ENCODE results near the gene CHP1.
"Not testable (repeated sequence)": the region's sequence is repeated elsewhere in the genome, so short reads cannot be mapped to it uniquely, and the experiment has no call there.

Gene CHP1

DNA sequence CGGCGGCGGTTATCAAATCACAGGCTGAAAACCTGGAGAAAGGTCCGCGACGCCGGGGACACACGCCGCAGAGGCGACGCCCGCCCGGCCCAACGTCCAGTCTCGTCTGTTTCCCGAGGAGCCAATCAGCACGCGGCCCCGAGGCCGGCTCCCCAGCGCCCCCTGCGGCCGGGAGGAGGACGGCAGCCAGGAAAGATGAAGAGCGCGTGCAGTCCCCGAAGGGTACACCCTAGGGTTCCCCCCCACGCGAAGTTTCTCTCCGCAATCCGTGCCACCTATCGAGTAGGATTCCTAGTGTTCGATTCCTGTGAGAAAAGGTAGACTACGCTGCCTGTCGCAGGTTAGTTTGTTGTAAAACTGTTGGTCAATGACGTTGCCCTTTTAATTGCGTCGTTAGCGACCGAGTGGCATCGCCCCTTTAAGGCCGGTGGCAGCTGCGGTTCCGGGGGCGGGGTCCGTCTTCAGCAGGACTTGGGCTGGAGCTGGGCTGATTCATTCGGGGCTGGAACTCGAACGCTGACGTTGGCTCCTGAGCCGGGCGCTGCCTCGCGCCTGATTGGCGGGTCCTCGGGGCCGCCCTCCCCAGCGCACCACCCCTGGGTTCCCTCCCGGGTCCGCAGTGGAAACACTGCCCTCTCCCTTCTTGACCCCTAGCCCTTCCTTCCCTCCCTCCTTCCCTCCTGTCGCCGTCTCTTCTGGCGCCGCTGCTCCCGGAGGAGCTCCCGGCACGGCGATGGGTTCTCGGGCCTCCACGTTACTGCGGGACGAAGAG lies at the start of gene CHP1, which contains the start of gene EXD1:
Gene CHP1 (plus strand): TSS at position 619 of the 772 bp plus-strand sequence. CDS start 115 bp downstream, at position 734.
Gene EXD1 (minus strand): TSS at position 108 of the 772 bp plus-strand sequence. CDS start 4,182 bp downstream, outside the sequence.
- DNase-seq (ENCODE audit: low read depth), result peak; percentile 95

DNA sequence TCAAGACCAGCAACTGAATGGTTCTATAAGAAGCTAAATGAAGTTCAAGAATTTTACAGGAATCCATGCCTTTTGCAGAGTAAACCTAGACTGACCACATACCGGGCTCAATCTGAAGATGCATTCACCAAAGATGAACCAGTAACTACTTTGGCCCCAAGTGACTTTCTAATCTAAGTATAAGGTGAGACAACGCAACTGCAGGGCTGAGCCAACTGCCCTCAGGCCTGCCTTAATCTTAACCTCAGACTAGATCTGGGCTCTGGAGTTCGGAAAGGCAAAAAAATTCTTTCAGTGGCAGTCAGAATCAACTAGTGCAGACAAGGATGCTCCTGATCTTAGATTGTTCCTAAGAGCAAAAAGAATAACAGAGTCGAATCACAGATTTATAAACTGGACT lies 48.8 kb upstream of the CHP1 start:
- no peak for DNase-seq (ENCODE audit: low read depth)

DNA sequence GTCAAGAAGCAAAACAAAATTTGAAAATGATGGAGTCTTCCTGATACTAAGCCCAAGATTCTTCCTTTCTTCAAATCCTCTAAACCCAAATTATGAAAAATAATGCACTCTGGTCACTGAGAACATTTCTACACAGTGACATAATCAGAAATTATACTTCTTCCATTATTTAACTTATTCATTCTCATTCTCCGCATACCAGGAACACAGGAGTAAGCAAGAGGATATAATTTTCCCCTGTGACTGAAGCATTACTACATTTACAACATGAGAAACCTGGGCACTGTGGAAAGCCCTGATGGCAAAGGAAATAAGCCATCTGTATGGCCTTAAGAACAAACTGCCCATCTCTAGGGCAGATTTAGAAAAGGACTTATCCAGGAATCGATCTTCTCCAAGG lies 47.5 kb upstream of the CHP1 start:
- DNase-seq (ENCODE audit: low read depth), result no peak

DNA sequence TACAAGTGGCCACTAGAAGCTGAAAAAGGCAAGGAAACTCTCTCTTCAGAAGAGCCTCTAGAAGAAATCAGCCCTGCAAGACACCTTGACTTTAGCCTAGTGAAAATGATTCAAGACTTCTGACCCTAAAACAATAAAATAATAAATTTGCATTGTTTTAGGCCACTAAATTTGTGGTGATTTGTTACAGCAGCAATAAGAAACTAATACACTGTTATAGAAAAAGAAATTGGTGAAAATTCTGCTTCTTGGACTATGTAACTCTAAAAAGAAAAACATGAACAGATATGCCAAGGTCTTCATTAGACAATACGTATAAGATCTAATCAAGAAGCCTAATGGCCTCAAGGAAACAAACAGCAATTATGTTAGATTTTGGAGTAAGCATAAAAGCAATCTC lies 36.6 kb upstream of the CHP1 start:
- DNase-seq (ENCODE audit: low read depth), result no peak

DNA sequence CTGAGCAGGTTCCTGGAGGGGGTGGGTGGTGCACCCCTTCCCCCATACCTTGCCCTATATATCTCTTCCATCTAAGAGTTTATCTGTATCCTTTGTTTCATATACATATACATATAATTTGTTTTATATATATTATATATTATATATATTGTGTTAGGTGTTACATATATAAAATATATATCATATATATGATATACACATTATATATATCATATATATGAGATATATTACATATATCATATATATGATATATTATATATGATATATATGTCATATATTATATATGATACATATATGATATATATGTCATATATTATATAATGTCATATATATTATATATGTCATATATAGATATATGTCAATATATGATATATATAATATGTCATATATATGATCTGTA lies 31.6 kb upstream of the CHP1 start:
- no peak for DNase-seq (ENCODE audit: low read depth)

DNA sequence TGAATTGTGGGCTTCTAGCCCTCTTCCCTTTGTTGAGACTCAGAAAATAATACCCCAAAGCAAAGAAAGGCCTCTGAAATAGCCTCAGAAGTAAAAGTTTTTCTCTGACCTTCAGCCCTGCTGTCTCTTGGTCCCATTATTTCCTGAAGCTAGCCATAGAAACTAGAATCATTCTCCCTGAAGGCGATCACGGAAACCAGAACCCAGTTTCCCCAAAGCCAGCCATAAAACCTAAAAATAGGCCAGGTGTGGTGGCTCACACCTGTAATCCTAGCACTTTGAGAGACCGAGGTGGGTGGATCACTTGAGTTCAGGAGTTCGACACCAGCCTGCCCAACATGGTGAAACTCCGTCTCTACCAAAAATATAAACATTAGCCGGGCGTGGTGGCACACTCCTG lies 27.7 kb upstream of the CHP1 start:
- no peak for DNase-seq (ENCODE audit: low read depth)

DNA sequence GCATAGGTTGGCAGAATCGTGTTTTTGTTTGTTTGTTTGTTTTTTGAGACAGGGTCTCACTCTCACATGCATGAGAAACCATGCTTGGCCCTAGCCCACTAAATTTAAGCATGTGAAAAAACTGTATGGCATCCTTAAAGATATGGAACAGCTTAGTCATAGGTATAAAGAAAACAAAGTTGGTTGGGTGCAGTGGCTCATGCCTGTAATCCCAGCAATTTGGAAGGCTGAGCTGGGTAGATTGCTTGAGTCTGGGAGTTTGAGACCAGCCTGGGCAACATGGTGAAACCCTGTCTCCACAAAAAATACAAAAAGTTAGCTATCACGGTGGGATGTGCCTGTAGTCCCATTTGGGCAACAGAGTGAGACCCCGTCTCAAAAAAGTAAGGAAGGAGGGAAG lies 25.8 kb upstream of the CHP1 start:
- DNase-seq (ENCODE audit: low read depth), result no peak

DNA sequence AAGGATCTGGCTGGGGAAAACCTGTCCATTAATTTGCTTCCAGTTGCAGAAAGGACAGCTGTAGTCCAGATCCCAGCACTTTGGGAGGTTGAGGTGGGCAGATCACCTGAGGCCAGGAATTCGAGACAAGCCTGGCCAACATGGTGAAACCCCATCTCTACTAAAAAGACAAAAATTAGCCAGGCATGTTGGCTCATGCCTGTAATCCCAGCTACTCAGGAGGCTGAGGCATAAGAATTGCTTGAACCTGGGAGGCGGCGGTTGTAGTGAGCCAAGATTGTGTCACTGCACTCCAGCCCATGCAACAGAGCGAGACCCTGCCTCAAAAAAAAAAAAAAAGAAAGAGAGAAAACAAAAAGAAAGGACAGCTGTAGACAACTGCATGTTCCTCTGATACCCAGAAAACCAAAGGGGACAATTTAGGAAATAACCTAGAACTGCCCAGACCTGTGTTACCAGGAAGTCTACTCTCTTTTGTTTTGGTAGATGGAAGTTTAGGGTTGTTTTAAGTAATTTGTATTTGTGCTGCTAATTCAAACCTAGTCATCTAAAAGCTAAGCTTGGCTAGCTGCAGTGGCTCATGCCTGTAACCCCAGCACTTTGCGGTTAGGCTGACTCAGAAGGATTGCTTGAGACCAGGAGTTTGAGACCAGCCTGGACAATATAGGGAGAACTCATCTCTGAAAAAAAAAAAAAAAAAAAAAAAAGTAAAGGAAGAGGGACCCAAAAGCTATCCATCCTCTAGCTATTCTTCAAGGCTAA lies 23.2 kb upstream of the CHP1 start:
- no peak for DNase-seq (ENCODE audit: low read depth)

DNA sequence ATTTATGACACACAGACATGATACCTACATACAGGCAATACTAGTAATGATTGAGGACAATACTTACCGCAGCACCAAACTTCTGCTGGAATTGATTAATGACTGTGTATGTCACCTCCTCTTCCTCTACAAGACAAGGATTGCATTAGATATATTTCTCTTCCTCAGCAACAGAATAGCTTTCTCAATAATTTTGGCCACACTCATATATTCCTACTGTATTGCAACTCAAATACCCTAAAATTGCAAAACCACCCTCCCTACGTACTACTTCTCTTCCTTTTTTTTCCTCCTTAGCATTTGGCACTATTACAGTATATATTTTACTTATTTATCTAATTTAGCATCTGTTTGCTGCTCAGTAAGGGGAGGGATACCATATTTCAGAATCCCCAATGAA lies 15.4 kb upstream of the CHP1 start:
- DNase-seq (ENCODE audit: low read depth), result no peak

DNA sequence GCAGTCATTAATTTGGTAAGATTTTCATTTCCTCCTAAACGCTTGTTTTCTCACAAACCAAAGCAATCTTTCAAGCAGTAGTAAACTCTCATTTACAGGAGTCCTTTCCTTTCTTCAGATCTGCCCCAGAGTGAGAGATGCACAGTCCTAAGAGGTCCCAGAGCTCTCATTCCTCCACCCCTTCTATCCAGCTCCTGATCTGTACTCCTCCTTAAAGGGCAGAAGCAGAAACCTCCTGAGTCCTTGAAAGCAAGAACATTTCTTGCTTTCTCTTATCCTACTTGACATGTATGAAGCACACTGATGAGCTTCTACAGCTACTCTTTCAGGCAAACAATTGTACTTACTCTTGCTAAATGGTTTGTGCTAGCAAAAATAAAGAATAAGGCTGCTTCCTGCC lies 12.2 kb upstream of the CHP1 start:
- no peak for DNase-seq (ENCODE audit: low read depth)

DNA sequence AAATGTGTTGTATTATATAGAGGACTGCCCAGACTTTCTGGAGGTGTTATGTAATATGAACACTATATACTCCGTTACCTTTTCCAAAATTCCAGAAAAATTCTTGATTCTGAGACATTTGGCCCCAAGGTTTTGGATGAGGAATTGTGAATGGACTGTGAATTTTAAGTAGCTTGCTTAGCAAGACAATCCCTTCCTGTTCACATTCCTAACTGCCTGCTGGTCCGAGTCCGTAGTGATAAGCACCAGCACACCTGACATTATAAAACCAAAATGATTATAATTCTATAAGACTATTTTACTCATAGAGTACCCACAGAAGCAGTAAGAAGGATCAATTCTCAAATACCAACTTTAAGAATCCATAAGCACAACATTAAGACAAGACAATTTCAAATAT lies 11.7 kb upstream of the CHP1 start:
- DNase-seq (ENCODE audit: low read depth), result no peak

DNA sequence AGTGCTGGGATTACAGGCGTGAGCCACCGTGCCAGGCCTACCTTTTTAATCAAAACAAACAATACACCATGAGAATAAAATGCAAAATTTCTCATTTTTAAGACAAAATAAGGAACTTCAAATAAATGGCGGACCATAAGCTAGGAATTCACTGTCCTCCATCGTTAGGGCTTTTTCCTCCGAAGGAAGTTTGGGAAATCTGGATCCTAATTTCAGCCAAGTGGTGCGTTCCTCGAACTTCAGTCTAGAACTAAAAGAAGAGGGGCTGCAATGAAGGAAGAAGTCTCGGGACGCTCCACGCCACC lies 771 bp upstream of the CHP1 start:
- no peak for DNase-seq (ENCODE audit: low read depth)

DNA sequence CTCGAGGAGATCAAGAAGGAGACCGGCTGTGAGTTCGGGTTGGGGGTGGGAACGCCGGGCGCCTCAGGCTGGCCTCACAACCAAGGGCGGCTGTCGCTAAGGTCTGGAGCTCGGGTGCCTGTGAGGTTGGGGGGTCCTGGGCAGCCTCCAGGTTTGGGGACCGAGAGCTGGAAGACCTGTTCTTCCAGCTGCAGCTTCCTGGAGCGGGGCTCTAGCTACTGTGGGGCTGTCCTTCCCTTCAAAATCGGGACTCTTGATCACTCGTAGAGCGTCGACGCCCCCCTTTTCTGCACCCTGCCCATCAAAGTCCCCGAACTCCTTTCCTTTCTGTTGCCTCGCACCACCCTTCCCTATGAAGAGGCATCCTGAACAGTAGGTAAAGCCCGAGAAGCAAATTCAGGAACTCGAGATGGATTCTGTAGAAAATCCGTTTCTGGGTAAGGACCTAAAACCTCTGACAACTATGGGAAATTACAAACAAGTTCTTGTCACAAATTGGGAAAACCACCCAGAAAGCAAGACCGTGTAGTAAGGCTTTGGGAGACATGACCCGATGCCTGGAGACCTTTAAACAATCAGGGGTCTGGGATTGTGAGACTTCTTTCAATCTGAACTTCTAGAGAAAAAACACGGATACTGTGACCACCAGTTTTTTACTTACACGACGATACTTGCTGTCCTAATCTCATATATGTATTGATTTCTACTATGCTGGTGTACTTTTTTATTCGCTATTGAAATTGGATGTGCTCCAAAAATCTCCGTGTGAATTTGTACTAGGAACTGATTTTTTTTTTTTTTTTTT lies 556 bp downstream of the CHP1 start:
- DNase-seq (ENCODE audit: low read depth), result no peak

DNA sequence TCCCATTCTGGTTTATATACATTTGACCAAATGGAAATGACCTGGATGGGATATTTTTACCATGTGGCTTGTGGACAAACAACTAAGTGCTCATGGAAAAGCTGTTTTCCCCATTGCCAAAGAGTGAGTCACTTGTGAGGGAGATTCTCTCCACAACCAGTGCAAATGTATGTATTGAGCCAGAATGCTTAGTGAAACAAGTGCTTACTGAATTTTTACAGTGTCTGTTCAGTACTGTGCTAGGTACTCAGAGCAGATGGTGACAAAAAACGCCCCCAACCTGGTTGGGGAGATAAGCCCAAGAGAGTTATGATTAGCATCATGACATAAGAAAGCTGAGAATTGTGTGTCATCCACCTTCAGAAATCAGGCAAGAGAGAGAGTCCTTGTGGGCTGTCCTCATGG lies 2.3 kb downstream of the CHP1 start:
- DNase-seq (ENCODE audit: low read depth), result no peak

DNA sequence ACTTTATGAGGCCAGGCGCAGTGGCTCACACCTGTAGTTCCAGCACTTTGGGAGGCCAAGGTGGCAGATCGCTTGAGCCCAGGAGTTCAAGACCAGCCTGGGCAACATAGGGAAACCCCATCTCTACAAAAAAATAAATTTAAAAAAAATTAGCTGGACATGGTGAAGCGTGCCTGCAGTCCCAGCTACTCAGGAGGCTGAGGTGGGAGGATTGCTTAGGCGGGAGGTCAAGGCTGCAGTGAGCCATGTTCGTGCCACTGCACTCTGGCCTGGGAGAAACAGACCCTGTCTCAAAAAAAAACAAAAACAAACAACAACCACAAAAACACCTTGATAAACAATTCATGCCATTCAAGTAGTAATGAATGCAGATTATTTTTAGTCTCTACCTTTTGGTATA lies 4.2 kb downstream of the CHP1 start:
- not testable (repeated sequence) for DNase-seq (ENCODE audit: low read depth)

DNA sequence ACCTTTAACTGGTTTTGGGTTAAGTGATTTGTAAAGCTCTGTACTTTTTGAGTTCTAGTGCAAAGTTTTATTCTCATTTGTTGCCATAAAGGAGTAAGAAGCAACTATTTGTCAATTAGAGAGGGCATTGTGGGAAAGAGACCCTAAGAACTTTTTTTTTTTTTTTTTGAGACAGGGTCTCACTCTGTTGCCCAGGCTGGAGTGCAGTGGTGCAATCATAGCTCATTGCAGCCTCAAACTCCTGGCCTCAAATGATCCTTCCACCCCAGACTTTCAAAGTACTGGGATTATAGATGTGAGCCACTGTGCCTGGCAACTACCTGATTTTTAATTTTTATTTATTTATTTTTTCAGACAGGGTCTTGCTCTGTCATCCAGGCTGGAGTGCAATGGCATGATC lies 4.9 kb downstream of the CHP1 start:
- DNase-seq (ENCODE audit: low read depth), result no peak

DNA sequence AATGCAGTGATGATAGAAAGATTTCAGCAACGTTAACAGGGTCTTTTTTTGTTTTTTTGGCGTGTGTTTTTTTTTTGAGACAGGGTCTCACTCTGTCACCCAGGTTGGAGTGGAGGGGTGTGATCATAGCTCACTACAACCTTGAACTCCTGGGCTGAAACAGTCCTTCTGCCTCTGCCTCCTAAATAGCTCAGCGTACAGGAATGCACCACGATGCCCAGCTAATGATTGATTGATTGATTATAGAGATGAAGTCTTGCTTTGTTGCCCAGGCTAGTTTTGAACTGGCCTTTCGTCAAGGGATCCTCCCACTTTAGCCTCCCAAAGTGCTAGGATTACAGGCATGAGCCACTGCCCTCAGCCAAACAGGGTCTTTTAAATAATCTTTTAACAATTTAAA lies 7.0 kb downstream of the CHP1 start:
- DNase-seq (ENCODE audit: low read depth), result no peak

DNA sequence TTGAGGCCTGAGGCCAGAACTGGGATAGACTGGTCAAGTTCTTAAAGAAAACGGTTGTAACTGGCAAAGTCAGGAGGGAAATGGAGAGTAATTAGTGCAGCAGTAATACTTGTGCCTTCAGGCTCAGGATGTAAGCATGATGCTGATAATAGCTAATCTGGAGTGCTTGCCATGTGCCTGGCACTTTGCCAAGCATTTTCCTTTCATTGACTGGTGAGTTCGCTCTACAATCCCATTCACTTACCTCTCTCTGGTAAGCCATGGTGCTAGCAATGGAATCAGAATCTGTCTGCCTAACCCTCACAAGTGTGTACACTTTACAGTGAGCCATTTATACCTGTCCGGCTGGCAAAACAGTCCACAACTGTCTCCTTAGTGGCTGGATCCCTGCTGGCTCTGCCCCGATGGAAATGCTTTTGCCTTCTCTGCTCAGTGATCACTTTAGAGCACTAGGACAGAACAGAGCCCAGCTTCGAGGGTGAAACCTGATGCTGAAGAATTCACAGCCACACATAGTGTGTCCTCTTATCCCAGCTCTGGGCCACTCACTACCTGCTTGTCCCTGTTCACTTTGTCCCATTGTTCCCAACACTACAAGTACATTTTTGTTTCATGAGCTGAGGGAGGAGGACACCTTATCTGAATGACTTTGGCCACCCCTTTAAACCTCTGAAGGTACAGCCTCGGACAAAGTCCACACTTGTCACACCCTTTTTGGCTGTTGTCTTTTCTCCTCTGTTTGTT lies 10.3 kb downstream of the CHP1 start:
- no peak for DNase-seq (ENCODE audit: low read depth)

DNA sequence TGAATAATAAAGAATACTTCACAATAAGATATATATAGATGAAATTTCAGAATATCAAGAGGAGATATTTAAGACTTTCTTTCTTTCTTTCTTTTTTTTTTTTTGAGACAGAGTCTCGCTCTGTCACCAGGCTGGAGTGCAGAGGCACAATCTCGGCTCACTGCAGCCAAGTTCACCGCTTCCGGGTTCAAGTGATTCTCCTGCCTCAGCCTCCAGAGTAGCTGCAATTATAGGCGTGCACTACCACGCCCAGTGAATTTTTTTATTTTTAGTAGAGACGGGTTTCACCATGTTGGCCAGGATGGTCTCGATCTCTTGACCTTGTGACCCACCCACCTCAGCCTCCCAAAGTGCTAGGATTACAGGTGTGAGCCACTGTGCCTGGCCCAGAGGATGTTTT lies 19.7 kb downstream of the CHP1 start:
- not testable (repeated sequence) for DNase-seq (ENCODE audit: low read depth)

DNA sequence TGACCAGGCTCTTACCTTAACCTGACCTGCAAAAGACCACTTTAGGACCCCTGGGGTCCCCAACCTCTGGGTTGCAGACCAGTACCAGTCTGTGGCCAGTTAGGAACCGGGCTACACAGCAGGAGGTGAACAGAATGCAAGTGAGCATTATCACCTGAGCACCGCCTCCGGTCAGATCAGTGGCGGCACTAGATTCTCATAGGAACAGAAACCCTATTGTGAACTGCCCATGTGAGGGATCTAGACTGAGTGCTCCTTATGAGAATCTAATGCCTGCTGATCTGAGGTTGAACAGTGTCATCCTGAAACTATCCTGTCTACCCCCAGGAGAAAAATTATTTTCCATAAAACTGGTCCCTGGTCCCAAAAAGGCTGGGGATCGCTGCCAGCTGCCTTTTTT lies 20.3 kb downstream of the CHP1 start:
- no peak for DNase-seq (ENCODE audit: low read depth)

DNA sequence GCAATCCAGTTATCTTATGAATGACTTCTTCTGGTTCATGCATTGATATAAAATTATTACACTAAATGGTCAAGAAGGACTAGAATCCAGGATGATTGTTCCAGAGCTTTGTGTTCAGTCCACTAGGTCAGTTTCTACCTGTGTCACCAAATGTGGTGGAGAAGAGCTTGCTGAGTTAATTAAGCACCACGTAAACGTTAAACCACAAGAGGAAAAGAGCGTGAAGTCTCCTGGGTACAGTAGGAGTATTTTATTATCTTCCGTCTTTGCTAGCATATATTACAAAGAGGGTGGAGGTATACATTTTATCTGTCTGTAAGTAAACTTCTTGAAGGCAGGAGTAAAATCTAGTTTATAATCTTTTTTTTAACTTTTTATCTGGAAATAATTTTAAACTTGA lies 23.5 kb downstream of the CHP1 start:
- DNase-seq (ENCODE audit: low read depth), result no peak

DNA sequence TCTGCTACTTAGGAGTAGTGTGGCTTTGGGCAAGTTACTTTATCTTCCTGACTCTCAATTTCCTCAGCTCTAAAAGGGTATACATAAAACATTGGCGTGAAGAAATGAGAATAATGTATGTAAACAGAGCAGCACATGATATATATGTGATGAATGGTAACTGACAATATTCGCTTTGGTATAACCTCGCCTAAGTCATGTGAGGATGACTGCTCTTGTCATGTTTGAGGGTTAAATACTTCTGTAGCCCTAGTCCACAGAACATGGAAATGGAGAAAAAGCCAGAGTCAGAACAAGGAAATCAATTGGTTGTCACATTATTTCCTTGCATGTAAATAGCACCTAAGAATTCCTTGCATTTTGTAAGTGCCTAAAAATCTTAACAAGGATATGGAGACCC lies 25.0 kb downstream of the CHP1 start:
- no peak for DNase-seq (ENCODE audit: low read depth)
